SKM-1 treated with dmso at 0.1 percent for 144 hours (cell line): ENCODE data around the gene ISG15.
"Not testable (repeated sequence)": the region's sequence is repeated elsewhere in the genome, so short reads cannot be mapped to it uniquely, and the experiment has no call there.

Experiments used
- DNase-seq: peaks from one replicate; lab custom pipeline; 2025; ENCODE audit not compliant: unreplicated experiment; lab: John Stamatoyannopoulos, UW

The ISG15 gene

GRCh38 chr1:1011396-1011949, 1.8 kb upstream of the ISG15 start:
- no peak for DNase-seq

DNA sequence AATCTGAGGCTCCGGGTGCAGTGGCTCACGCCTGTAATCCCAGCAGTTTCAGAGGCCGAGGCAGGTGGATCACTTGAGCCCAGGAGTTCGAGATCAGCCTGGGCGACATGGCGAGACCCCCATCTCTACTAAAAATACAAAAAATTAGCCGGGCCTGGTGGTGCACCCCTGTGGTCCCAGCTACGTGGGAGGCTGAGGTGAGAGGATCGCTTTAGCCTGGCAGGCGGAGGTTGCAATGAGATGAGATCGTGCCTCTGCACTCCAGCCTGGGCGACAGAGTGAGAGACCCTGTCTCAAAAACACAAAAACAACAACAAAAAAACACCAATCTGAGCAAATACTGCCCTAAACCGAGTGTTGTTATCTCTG, 577 bp upstream of the ISG15 start:
- DNase-seq = not testable (repeated sequence)

DNA sequence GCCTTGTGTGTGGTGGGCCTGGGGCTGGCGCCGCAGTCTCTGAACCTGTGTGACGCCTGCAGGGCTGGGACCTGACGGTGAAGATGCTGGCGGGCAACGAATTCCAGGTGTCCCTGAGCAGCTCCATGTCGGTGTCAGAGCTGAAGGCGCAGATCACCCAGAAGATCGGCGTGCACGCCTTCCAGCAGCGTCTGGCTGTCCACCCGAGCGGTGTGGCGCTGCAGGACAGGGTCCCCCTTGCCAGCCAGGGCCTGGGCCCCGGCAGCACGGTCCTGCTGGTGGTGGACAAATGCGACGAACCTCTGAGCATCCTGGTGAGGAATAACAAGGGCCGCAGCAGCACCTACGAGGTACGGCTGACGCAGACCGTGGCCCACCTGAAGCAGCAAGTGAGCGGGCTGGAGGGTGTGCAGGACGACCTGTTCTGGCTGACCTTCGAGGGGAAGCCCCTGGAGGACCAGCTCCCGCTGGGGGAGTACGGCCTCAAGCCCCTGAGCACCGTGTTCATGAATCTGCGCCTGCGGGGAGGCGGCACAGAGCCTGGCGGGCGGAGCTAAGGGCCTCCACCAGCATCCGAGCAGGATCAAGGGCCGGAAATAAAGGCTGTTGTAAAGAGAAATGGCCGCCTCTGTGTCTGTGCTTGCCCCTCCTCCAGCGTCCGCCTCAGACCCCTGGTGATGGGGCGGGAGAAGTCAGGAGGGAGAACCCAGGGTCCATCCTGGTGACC, 788 bp downstream of the ISG15 start:
- no peak for DNase-seq

DNA sequence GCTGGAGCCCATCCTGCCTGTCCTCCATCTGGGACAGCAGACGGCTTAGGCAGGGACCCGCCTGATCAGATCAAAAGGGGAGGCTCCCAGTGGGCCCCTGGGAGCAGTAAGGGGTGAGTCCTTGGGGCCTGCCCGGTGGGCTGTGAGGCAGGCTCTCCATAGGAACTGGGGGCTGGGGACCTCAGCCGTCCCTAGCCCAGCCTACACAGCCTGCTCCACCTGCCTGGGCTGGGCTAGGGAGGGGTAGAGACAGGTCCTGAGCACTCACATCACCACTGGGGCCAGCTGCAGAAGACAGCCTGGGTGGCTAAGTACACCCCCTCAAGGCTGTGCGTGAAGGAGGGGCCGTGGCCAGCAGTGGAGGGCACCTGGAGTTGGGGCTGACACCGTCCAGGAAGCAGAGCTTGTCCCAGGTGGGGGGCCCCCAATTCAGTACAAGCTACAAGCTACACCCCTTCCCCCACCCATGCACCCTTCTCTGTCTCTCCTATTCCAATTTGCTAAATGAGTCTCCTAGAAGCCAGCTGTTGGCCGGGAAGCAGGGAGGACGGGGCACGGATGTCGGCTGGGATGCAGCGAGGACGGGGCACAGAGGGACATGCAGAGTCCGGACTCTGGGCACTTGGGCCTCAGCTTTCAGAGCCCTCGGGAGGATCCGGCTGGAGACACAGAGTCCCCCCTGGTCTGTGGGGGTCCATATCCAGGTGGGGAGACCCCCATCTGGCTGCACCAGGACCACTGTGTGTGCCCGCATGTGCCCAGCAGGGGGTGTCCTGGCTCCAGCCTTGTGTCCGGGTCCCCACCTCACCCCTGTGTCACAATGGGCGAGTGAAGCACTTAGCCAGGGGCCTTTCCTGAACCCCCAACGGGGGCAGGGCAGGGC, 1.7 kb downstream of the ISG15 start:
- DNase-seq = peak; percentile 15

DNA sequence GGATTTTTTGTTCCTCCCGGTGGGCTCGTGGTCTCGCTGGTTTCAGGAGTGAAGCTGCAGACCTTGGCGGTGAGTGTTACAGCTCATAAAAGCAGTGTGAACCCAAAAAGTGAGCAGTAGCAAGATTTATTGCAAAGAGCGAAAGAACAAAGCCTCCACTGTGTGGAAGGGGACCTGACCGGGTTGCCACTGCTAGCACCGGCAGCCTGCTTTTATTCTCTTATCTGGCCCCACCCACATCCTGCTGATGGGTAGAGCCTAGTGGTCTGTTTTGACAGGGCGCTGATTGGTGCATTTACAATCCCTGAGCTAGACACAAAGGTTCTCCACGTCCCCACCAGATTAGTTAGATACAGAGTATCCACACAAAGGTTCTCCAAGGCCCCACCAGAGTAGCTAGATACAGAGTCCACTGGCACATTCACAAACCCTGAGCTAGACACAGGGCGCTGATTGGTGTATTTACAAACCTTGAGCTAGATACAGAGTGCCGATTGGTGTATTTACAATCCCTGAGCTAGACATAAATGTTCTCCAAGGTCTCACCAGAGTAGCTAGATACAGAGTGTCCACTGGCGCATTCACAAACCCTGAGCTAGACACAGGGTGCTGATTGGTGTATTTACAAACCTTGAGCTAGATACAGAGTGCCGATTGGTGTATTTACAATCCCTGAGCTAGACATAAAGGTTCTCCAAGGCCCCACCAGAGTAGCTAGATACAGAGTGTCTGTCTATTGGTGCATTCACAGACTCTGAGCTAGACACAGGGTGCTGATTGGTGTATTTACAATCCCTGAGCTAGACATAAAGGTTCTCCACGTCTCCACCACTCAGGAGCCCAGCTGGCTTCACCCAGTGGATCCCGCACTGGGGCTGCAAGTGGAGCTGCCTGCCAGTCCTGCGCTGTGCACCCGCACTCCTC, 4.4 kb downstream of the ISG15 start:
- not testable (repeated sequence) for DNase-seq

- not testable (repeated sequence) for DNase-seq
Observed at GRCh38 chr1:1018321-1018685, 5.0 kb downstream of the ISG15 start.

GRCh38 chr1:1019122-1019999, 6.1 kb downstream of the ISG15 start:
- peak; percentile 40 for DNase-seq

DNA sequence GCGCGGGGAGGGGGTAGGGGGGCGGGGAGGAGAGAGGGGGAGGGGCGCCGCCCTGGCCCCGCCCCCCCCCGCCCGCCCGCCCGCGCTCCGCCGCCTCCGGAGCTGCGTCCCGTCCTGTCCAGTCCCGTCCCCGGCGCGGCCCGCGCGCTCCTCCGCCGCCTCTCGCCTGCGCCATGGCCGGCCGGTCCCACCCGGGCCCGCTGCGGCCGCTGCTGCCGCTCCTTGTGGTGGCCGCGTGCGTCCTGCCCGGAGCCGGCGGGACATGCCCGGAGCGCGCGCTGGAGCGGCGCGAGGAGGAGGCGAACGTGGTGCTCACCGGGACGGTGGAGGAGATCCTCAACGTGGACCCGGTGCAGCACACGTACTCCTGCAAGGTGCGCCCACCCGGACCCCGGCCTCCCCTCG, 6.7 kb downstream of the ISG15 start, which contains the start of gene AGRN:
Gene AGRN (plus strand): TSS at position 121 of the 405 bp plus-strand sequence. CDS start 53 bp downstream, at position 174.
- DNase-seq = no peak

DNA sequence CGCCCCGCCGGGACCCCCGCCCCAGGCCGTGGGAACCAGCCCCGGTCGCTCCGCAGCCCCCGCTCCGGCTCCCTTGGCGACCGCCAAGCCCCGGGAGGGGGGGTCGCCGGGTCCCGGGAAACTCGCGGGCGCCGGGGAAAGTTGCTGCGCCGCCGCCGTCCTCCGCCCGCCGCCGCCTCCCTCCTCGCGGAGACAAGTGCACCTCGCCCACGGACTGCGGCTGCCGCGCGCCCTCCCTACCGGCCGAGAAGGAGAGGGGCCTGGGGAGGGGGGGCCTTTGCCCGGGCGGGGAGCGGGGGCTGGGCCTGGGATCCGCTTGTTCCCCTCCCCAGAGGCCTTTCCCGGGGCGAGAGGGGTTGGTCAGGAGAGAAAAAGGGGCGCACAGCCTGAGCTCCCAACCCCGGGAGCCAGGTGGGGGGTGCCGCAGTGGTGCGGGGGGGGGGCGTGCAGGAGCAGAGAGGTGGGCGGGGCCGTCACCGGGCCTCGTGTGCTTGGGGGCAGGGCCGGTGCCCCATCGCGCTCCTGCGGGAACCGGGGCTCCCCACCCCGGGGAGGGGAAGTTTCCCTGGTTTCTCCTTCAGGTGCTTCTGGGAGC, 7.2 kb downstream of the ISG15 start:
- DNase-seq = no peak

DNA sequence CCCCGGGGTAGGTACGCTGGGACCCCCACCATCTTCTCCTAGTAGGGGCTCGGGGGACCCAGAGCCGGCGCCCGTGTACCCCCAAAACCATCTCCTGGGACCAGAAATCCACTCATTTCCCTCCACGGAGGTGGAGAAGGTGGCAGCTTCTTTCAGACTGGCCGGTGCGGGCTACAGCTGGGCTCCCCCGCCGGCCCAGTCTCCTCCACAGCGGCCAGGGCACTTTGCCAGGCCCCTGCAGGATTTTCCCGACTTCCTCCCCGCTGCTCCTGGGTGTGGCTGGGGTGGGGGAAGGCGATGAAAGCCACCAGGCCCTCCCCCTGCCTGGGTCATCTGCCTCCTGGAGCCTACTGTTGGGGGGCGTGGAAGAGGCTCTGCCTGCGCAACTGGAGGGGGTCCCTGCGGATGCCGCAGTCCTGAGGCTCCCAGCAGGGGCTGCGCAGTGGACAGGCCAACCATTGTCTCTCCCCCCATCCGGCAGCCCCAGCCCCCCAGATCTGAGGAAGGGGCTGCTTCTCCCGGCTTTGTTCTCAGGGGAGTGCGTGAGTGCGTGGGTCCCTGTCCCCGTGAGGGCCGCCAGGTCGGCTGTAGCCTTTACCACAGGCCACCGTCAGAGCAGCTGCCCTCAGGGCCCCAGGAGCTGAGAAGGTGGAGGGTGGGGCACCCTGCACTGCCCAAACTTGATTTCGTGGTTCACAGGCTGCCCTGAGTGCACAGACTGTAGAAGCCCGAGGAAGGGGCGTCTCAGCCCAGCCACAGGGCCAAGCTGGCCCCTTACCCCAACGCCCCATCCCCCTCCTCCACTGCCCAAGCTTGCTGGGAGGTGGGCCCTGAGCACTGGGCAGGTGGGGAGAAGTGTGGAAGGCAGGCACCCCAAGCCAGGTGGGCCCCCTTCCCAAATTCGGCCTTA, 8.0 kb downstream of the ISG15 start:
- DNase-seq = no peak

- no peak for DNase-seq
Observed at GRCh38 chr1:1021920-1022259, 8.6 kb downstream of the ISG15 start.

DNA sequence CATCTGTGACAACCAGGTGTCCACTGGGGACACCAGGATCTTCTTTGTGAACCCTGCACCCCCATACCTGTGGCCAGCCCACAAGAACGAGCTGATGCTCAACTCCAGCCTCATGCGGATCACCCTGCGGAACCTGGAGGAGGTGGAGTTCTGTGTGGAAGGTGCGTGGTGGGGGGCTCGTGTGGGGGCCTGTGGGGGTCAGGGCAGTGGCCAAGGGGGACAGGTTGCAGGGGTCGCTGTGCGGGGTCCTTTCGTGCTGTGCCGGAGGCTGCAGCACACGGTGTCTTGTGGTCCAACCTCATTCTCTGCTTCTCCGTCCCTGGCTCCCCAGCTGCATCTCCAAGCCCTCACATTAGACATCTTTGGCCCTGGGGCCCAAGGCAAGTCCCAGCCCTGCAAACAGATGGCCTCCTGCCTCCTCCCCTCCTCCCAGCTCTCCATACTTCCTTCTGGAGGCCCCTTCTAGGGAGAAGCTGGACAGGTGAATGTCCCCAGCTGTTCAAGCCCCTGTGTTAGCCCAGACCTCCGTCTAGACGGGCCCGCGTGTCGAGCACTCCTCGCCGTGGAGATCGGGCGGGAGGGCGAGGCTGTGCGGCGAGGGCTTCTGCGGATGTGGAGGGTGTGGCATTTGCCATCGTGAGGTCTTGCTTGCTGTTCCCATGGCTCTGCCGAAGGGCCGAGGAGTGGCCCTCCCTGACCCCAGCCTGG, 9.2 kb downstream of the ISG15 start:
- no peak for DNase-seq

GRCh38 chr1:1023700-1024099, 10.4 kb downstream of the ISG15 start:
- DNase-seq = no peak

DNA sequence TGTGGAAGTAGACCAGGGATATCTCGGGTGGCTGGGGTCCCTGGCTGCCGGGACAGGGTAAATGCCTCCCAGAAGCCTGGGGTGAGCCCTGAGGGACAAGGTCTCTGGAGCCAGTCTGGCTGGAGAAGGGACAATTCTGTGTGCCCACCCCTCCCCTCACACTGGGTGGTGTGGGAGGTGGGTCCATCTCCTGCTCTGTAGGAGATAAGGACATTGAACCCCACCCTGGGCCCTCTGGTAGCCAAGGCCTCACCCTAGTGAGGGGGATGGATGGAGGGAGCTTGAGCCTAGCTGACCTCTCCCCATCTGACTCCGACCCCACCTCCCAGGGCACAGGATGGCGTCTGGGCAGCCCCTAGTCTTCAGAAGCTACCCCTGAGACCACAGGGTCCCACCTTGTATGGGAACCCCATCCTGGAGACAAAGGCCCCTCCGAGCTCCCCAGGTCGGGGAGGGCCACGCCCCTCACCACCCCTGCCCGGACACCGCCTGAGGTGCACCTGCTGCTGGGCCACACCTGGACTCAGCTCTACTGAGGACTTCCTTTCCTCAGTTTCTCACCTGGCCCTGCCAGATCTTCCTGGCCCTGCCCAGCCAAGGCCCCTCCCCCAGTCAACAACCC, 11.0 kb downstream of the ISG15 start:
- DNase-seq = no peak

- DNase-seq = no peak
Observed at GRCh38 chr1:1024771-1025699, 11.7 kb downstream of the ISG15 start.

- DNase-seq = no peak
Observed at GRCh38 chr1:1025730-1026129, 12.4 kb downstream of the ISG15 start.
